Caco-2 (cell line): ENCODE results near the gene CRACR2B. TPM values are rescaled to one million over a fixed set of nuclear protein-coding genes. Genes with fewer than 3 reads are reported as not detected.
A peak's percentile ranks its signal among the peaks of the same experiment; 100 is the strongest.

Experiments used
- BruUV-seq: library from RNA; stranded (reverse); fragments of 400-500 nt; replicated peaks from 2 replicates; lab custom pipeline; 2021; lab: Mats Ljungman, UMichigan
- CTCF ChIA-PET: fragments of 300-600 bp; sonication (Branson Sonifier 250); formaldehyde crosslinking; loops from one replicate; lab custom pipeline; 2022; ENCODE audit warnings: antibody characterized with exemption; lab: Charles Lee
- POLR2A ChIA-PET: fragments of 300-600 bp; sonication (Branson Sonifier 250); formaldehyde crosslinking; loops from one replicate; lab custom pipeline; 2022; ENCODE audit warnings: antibody characterized with exemption; lab: Charles Lee
- DNase-seq, 2 experiments: peaks; one replicate each; pipeline versions ENCODE4 v3.0.0 to v3.0.0-alpha.2; 2020 to 2022
- H3K27me3 ChIP-seq: replicated peaks from 2 replicates; pipeline ENCODE4 v1.6.0; 2011; ENCODE audit warnings: low read length; ENCODE audit not compliant: control insufficient read depth, insufficient read depth
- H3K36me3 ChIP-seq: 2 replicates; pipeline ENCODE4 v1.5.1; 2011; ENCODE audit warnings: low read length; ENCODE audit not compliant: control insufficient read depth, insufficient read depth
- H3K4me1 ChIP-seq: fragments of 250-450 bp; sonication (Bioruptor Pico); 2 replicates; pipeline ENCODE4 v1.5.1; 2020; ENCODE audit warnings: mild to moderate bottlenecking
- H3K4me3 ChIP-seq: 2 replicates; pipeline ENCODE4 v1.5.1; 2011; ENCODE audit warnings: low read depth, mild to moderate bottlenecking, control low read depth, low read length
- H3K9me3 ChIP-seq: fragments of 250-450 bp; sonication (Bioruptor Pico); 2 replicates; pipeline ENCODE4 v1.5.1; 2020; ENCODE audit warnings: mild to moderate bottlenecking, moderate library complexity
- H3K27ac Mint-ChIP-seq: one replicate; pipeline ENCODE4 v1.8.0; 2022; ENCODE audit warnings: mixed read lengths; ENCODE audit not compliant: unreplicated experiment
- H3K27me3 Mint-ChIP-seq: one replicate; pipeline ENCODE4 v1.8.0; 2022; ENCODE audit warnings: mixed read lengths; ENCODE audit not compliant: insufficient read depth, unreplicated experiment
- H3K36me3 Mint-ChIP-seq: one replicate; pipeline ENCODE4 v1.8.0; 2022; ENCODE audit warnings: mild to moderate bottlenecking, mixed read lengths; ENCODE audit not compliant: insufficient read depth, unreplicated experiment
- H3K4me1 Mint-ChIP-seq: one replicate; pipeline ENCODE4 v1.8.0; 2022; ENCODE audit warnings: low read depth, mixed read lengths; ENCODE audit not compliant: unreplicated experiment
- H3K4me3 Mint-ChIP-seq: one replicate; pipeline ENCODE4 v1.8.0; 2022; ENCODE audit warnings: mild to moderate bottlenecking, moderate library complexity, mixed read lengths; ENCODE audit not compliant: unreplicated experiment
- H3K9me3 Mint-ChIP-seq: one replicate; pipeline ENCODE4 v1.8.0; 2022; ENCODE audit warnings: mixed read lengths; ENCODE audit not compliant: unreplicated experiment
- intact Hi-C: fragments of 100-400 bp; cut with micrococcal nuclease; formaldehyde crosslinking; loops from one replicate; pipeline ENCODE4 v1.10.0; 2022; ENCODE audit not compliant: unreplicated experiment
- total RNA-seq: library from RNA; stranded (reverse); gene quantifications from 2 replicates; pipeline ENCODE4 v1.2.3, GENCODE V29; 2022
- TF ChIP-seq, protein P1 (sequence below), 2 experiments: fragments of 200-600 bp in 1 of 2; IDR thresholded peaks; 1 replicate in 1 of 2; 2 replicates in 1 of 2; pipeline versions ENCODE4 v1.5.1 to v1.8.0; 2011 to 2022; ENCODE audit warnings: antibody characterized with exemption in 1 of 2, control low read depth in 1 of 2, inconsistent platforms in 1 of 2, low read depth in 1 of 2, low read length in 1 of 2, mild to moderate bottlenecking in 1 of 2, moderate library complexity in 1 of 2; ENCODE audit not compliant: insufficient read depth in 1 of 2, severe bottlenecking in 1 of 2, unreplicated experiment in 1 of 2

The CRACR2B gene
- total RNA-seq, 1 experiment from 2014 or later = 15.4 TPM

DNA sequence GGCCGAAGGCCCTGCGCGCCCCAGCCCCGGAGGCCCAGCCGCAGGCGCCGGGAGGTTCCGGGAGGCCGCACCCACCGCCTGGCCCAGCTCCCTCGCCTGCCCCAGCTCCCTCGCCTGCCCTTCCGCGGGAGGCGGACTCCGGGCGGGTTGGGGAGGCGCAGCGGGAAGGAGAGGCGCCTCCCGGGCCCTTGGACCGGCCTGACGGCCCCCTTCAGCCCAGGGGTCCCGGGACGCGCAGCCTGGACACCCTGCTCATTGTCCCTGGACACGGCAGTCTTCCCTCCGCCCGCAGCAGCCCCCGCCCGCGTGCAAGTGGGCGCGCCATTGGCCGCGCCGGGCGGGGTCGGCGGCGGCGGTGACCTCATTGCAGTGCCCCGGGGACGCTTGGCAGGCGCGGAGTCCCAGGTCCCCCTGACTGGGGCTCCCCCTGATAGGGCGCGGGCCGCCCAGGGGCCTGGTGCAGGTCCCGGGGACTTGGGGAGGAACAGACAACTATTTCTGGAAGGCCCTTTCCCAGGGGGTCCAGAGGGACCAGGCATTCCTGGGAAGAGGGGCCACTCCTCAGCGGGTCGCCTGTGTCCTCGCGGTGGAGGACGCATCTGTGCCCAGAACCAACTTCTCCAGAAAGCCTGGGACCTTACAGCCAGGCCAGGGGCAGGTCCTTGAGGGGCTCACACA, 5.5 kb downstream of the CRACR2B start:
- peaks cover 57% of the 10 kb centered on the region for H3K36me3 Mint-ChIP-seq
- peak overlapping the region; percentile 81 for H3K4me3 ChIP-seq
- H3K9me3 Mint-ChIP-seq = no peaks in the 10 kb centered on the region
- no TSS peak for BruUV-seq
- ChIA-PET CTCF (no interaction called here), POLR2A (interaction anchor here (1.0 to 4.9 kb wide), 3 partner anchors 10 to 24 kb away, joined by 4 to 33 read pairs (median 6); partner anchors contain the start of genes PNPLA2 and RPLP2)
- TF ChIP-seq, protein P1, sequence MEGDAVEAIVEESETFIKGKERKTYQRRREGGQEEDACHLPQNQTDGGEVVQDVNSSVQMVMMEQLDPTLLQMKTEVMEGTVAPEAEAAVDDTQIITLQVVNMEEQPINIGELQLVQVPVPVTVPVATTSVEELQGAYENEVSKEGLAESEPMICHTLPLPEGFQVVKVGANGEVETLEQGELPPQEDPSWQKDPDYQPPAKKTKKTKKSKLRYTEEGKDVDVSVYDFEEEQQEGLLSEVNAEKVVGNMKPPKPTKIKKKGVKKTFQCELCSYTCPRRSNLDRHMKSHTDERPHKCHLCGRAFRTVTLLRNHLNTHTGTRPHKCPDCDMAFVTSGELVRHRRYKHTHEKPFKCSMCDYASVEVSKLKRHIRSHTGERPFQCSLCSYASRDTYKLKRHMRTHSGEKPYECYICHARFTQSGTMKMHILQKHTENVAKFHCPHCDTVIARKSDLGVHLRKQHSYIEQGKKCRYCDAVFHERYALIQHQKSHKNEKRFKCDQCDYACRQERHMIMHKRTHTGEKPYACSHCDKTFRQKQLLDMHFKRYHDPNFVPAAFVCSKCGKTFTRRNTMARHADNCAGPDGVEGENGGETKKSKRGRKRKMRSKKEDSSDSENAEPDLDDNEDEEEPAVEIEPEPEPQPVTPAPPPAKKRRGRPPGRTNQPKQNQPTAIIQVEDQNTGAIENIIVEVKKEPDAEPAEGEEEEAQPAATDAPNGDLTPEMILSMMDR (IDR thresholded peaks at IDR 0.05; ENCODE audit: insufficient read depth in 1 of 2, low read depth in 1 of 2, low read length in 1 of 2, severe bottlenecking in 1 of 2, unreplicated experiment in 1 of 2) = no peak
- H3K36me3 ChIP-seq = peaks cover 5% of the 10 kb centered on the region
- intact Hi-C loops = loop anchor here (1.0 kb wide), 1 partner anchor 10 kb away; no protein-coding TSS in a partner anchor
- H3K4me1 ChIP-seq = peaks cover 27% of the 10 kb centered on the region
- H3K9me3 ChIP-seq = no peaks in the 10 kb centered on the region
- no peaks in the 10 kb centered on the region for H3K27me3 Mint-ChIP-seq
- H3K27ac Mint-ChIP-seq = peak overlapping the region; percentile 71
- H3K4me3 Mint-ChIP-seq = peak overlapping the region; percentile 79
- no peaks in the 10 kb centered on the region for H3K27me3 ChIP-seq
- peaks cover 10% of the 10 kb centered on the region for H3K4me1 Mint-ChIP-seq
- DNase-seq = peak in 1 of 2 experiments; percentile 74

GRCh38 chr11:833849-834311, 6.2 kb downstream of the CRACR2B start:
- Histone ChIP-seq H3K36me3 (peaks cover 5% of the 10 kb centered on the region), H3K9me3 (no peaks in the 10 kb centered on the region), H3K27me3 (no peaks in the 10 kb centered on the region), H3K4me1 (peaks cover 30% of the 10 kb centered on the region), H3K4me3 (peak overlapping the region; percentile 81)
- ChIA-PET CTCF (interaction anchor here (1.3 kb wide), 1 partner anchor 10 kb away, joined by 4 read pairs; no protein-coding TSS in a partner anchor), POLR2A (interaction anchor here (1.0 to 1.5 kb wide), 3 partner anchors 9 to 25 kb away, joined by 4 to 6 read pairs (median 5); partner anchors contain the start of genes PNPLA2 and RPLP2)
- BruUV-seq = no TSS peak
- Mint-ChIP-seq H3K4me1 (peaks cover 10% of the 10 kb centered on the region), H3K9me3 (no peaks in the 10 kb centered on the region), H3K27ac (peak overlapping the region; percentile 71), H3K36me3 (peaks cover 63% of the 10 kb centered on the region), H3K27me3 (no peaks in the 10 kb centered on the region), H3K4me3 (peak overlapping the region; percentile 79)
- TF ChIP-seq, protein P1 (IDR thresholded peaks at IDR 0.05; ENCODE audit: insufficient read depth in 1 of 2, low read depth in 1 of 2, low read length in 1 of 2, severe bottlenecking in 1 of 2, unreplicated experiment in 1 of 2) = no peak
- DNase-seq = no peak
- intact Hi-C loops = loop anchor here (1.0 kb wide), 1 partner anchor 9 kb away; no protein-coding TSS in a partner anchor
